Measurements from ENCODE around the gene DRAP1. TPM values are rescaled to one million over a fixed set of nuclear protein-coding genes. Genes with fewer than 3 reads are reported as not detected.

The DRAP1 gene
- total and polyA plus RNA-seq, 9 of the 15 experiments (the other 6 are each of a cell fraction or from before 2014, with no cell fraction given), result 9.6 to 200 (median 92.9) TPM

- TF ChIP-seq, protein P1, sequence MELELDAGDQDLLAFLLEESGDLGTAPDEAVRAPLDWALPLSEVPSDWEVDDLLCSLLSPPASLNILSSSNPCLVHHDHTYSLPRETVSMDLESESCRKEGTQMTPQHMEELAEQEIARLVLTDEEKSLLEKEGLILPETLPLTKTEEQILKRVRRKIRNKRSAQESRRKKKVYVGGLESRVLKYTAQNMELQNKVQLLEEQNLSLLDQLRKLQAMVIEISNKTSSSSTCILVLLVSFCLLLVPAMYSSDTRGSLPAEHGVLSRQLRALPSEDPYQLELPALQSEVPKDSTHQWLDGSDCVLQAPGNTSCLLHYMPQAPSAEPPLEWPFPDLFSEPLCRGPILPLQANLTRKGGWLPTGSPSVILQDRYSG (tag; conservative IDR thresholded peaks at IDR 0.05; ENCODE audit: low read depth), result peak; percentile 61; the same call in 1 of the 2 replicates
- TF ChIP-seq SIX5 (IDR thresholded peaks at IDR 0.05; ENCODE audit: borderline replicate concordance in 1 of 2, insufficient read depth in 1 of 2, low read depth in 1 of 2, low read length in 2 of 2), result no peak
- TF ChIP-seq SMARCA5 (IDR thresholded peaks at IDR 0.05), result no peak
- TF ChIP-seq ZNF785 (CRISPR knock-in tag; IDR thresholded peaks at IDR 0.05), result no peak
- TF ChIP-seq ZBTB7A (IDR thresholded peaks at IDR 0.05; ENCODE audit: borderline replicate concordance, control insufficient read depth, low read depth, low read length), result peak; percentile 96
- TF ChIP-seq VEZF1 (CRISPR knock-in tag; IDR thresholded peaks at IDR 0.05), result peak; percentile 74
- TF ChIP-seq NONO (IDR thresholded peaks at IDR 0.05; ENCODE audit: low read depth in 2 of 2, low read length in 1 of 2), result peak in 1 of 2 experiments; percentile 70; a peak in 3 of 4 replicates
- TF ChIP-seq BRF2 (IDR thresholded peaks at IDR 0.05; ENCODE audit: borderline replicate concordance, insufficient read depth, insufficient read length), result no peak
- no peak for TF ChIP-seq STAT5B (CRISPR knock-in tag; IDR thresholded peaks at IDR 0.05)
- no peak for TF ChIP-seq HMG20B (CRISPR knock-in tag; IDR thresholded peaks at IDR 0.05)
- TF ChIP-seq POLR2A (conservative IDR thresholded peaks at IDR 0.05), result peak; percentile 62
- no peak for TF ChIP-seq EZH2 (IDR thresholded peaks at IDR 0.05; ENCODE audit: borderline replicate concordance, low read depth, low read length)
- no peak for TF ChIP-seq ZFP36 (IDR thresholded peaks at IDR 0.05; ENCODE audit: low read depth, low read length, partially characterized antibody)
- no peak for TF ChIP-seq FOXO4 (CRISPR knock-in tag; IDR thresholded peaks at IDR 0.05)
- TF ChIP-seq ZNF316 (IDR thresholded peaks at IDR 0.05), result peak; percentile 96
- TF ChIP-seq TCFL5 (CRISPR knock-in tag; conservative IDR thresholded peaks at IDR 0.05), result no peak
- TF ChIP-seq, protein P2, sequence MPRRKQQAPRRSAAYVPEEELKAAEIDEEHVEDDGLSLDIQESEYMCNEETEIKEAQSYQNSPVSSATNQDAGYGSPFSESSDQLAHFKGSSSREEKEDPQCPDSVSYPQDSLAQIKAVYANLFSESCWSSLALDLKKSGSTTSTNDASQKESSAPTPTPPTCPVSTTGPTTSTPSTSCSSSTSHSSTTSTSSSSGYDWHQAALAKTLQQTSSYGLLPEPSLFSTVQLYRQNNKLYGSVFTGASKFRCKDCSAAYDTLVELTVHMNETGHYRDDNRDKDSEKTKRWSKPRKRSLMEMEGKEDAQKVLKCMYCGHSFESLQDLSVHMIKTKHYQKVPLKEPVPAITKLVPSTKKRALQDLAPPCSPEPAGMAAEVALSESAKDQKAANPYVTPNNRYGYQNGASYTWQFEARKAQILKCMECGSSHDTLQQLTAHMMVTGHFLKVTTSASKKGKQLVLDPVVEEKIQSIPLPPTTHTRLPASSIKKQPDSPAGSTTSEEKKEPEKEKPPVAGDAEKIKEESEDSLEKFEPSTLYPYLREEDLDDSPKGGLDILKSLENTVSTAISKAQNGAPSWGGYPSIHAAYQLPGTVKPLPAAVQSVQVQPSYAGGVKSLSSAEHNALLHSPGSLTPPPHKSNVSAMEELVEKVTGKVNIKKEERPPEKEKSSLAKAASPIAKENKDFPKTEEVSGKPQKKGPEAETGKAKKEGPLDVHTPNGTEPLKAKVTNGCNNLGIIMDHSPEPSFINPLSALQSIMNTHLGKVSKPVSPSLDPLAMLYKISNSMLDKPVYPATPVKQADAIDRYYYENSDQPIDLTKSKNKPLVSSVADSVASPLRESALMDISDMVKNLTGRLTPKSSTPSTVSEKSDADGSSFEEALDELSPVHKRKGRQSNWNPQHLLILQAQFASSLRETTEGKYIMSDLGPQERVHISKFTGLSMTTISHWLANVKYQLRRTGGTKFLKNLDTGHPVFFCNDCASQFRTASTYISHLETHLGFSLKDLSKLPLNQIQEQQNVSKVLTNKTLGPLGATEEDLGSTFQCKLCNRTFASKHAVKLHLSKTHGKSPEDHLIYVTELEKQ (CRISPR knock-in tag; IDR thresholded peaks at IDR 0.05), result 0 out of 2 replicates have a peak, but pooled peaks have one; percentile 18
- no peak for TF ChIP-seq GTF2A2 (tag; IDR thresholded peaks at IDR 0.05)
- no peak for TF ChIP-seq SNIP1 (IDR thresholded peaks at IDR 0.05; ENCODE audit: low read depth)
Observed at GRCh38 chr11:65899356-65900124, 19.7 kb upstream of the DRAP1 start (continued).
